Measurements from ENCODE around the gene RADX.

DNA sequence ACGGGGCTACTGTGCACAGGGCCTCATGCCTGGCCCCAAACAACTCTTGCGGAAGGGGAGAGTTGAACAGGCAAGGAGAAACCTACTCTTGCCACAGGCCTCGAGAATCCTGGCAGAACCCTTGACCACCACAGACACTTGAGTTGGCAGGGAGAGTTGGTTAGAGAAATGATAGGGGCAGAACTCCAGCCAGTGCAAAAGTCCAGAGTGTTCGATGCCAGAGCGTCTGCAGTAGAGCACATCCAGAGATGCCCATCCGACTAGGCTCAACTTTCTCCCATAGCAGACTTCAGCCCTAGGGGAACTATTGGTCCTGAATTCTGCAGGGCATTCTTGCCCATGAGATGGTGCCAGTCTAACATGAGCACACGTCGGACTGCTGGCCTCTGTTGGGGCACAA lies 45.4 kb upstream of the RADX start:
- TF ChIP-seq, protein P1, sequence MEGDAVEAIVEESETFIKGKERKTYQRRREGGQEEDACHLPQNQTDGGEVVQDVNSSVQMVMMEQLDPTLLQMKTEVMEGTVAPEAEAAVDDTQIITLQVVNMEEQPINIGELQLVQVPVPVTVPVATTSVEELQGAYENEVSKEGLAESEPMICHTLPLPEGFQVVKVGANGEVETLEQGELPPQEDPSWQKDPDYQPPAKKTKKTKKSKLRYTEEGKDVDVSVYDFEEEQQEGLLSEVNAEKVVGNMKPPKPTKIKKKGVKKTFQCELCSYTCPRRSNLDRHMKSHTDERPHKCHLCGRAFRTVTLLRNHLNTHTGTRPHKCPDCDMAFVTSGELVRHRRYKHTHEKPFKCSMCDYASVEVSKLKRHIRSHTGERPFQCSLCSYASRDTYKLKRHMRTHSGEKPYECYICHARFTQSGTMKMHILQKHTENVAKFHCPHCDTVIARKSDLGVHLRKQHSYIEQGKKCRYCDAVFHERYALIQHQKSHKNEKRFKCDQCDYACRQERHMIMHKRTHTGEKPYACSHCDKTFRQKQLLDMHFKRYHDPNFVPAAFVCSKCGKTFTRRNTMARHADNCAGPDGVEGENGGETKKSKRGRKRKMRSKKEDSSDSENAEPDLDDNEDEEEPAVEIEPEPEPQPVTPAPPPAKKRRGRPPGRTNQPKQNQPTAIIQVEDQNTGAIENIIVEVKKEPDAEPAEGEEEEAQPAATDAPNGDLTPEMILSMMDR (conservative IDR thresholded peaks at IDR 0.05; ENCODE audit: low read length): no peak
- no peak for TF ChIP-seq EZH2phosphoT487 (IDR thresholded peaks at IDR 0.05; ENCODE audit: borderline replicate concordance, low read depth, low read length)

All from OCI-LY7 (cell line).